Measurements from ENCODE around the gene TIMM10B. TPM values are rescaled to one million over a fixed set of nuclear protein-coding genes. Genes with fewer than 3 reads are reported as not detected.

Gene TIMM10B
- total RNA-seq, result 48.3 TPM

GRCh38 chr11:6481012-6481923 lies at the start of gene TIMM10B, which contains the start of gene ARFIP2:
TIMM10B (plus strand) TSS chr11:6481501; CDS start chr11:6481517, 16 bp downstream.
ARFIP2 (minus strand) TSS chr11:6481331; CDS start chr11:6480421, 910 bp downstream.
- peak; percentile 98 for DNase-seq (ENCODE audit: low spot score)

- DNase-seq (ENCODE audit: low spot score), result no peak
These were observed 49.4 kb upstream of the TIMM10B start for GRCh38 chr11:6431861-6432260.

- DNase-seq (ENCODE audit: low spot score), result no peak
These were observed 47.2 kb upstream of the TIMM10B start for GRCh38 chr11:6433998-6434660.

- DNase-seq (ENCODE audit: low spot score), result no peak
These were observed 43.9 kb upstream of the TIMM10B start for GRCh38 chr11:6437423-6437822.

- no peak for DNase-seq (ENCODE audit: low spot score)
These were observed 43.3 kb upstream of the TIMM10B start for GRCh38 chr11:6437993-6438392.

- DNase-seq (ENCODE audit: low spot score), result peak; percentile 59
These were observed 42.2 kb upstream of the TIMM10B start for GRCh38 chr11:6438979-6439571.

- no peak for DNase-seq (ENCODE audit: low spot score)
These were observed 40.4 kb upstream of the TIMM10B start, which contains the start of gene HPX for GRCh38 chr11:6440906-6441358. HPX (minus strand) TSS chr11:6440987; CDS start chr11:6440963, 24 bp downstream.

- DNase-seq (ENCODE audit: low spot score), result no peak
These were observed 38.9 kb upstream of the TIMM10B start for GRCh38 chr11:6442441-6442840.

- DNase-seq (ENCODE audit: low spot score), result peak; percentile 64
These were observed 37.9 kb upstream of the TIMM10B start for GRCh38 chr11:6443269-6444003.

GRCh38 chr11:6448574-6448973 lies 32.7 kb upstream of the TIMM10B start:
- no peak for DNase-seq (ENCODE audit: low spot score)

- DNase-seq (ENCODE audit: low spot score), result no peak
These were observed 29.1 kb upstream of the TIMM10B start for GRCh38 chr11:6452219-6452618.

- no peak for DNase-seq (ENCODE audit: low spot score)
These were observed 28.1 kb upstream of the TIMM10B start for GRCh38 chr11:6453152-6453551.

GRCh38 chr11:6455070-6455469 lies 26.2 kb upstream of the TIMM10B start:
- DNase-seq (ENCODE audit: low spot score), result no peak

- DNase-seq (ENCODE audit: low spot score), result no peak
These were observed 24.8 kb upstream of the TIMM10B start for GRCh38 chr11:6456361-6457073.

GRCh38 chr11:6457581-6458320 lies 23.6 kb upstream of the TIMM10B start:
- no peak for DNase-seq (ENCODE audit: low spot score)

GRCh38 chr11:6458352-6459098 lies 22.8 kb upstream of the TIMM10B start:
- no peak for DNase-seq (ENCODE audit: low spot score)

- DNase-seq (ENCODE audit: low spot score), result no peak
These were observed 22.2 kb upstream of the TIMM10B start for GRCh38 chr11:6459099-6459450.

GRCh38 chr11:6468712-6469495 lies 12.4 kb upstream of the TIMM10B start:
- DNase-seq (ENCODE audit: low spot score), result peak; percentile 92

GRCh38 chr11:6469599-6469998 lies 11.7 kb upstream of the TIMM10B start:
- DNase-seq (ENCODE audit: low spot score), result no peak

All from ureter (tissue), 1 donor.